GM12891 (cell line): ENCODE measurements around the gene NEGR1.

Experiments used
- DNase-seq: peaks from one replicate; pipeline ENCODE4 v3.0.0; 2011; ENCODE audit warnings: low spot score; ENCODE audit not compliant: insufficient read length
- FAIRE-seq: peaks from 2 replicates; lab custom pipeline; 2011; peaks lifted over from hg19 to GRCh38; lab: Jason Lieb, UNC
- PAX5 ChIP-seq: IDR thresholded peaks from 2 replicates; pipeline ENCODE4 v1.6.1; 2011; ENCODE audit warnings: low read length, moderate library complexity, mild to moderate bottlenecking; ENCODE audit not compliant: insufficient read depth, severe bottlenecking
- POLR2A ChIP-seq: IDR thresholded peaks from 2 replicates; pipeline ENCODE4 v1.6.1; 2011; ENCODE audit warnings: low read depth, low read length, control low read depth
- POLR2AphosphoS5 ChIP-seq: IDR thresholded peaks from 2 replicates; pipeline ENCODE4 v1.6.1; 2011; ENCODE audit warnings: low read depth, low read length, control low read depth
- POU2F2 ChIP-seq: IDR thresholded peaks from 2 replicates; pipeline ENCODE4 v1.6.1; 2011; ENCODE audit warnings: low read depth, mild to moderate bottlenecking, control low read depth, low read length, moderate library complexity
- SPI1 ChIP-seq: IDR thresholded peaks from 2 replicates; pipeline ENCODE4 v1.6.1; 2011; ENCODE audit warnings: low read depth, low read length, control low read depth
- TAF1 ChIP-seq: IDR thresholded peaks from 2 replicates; pipeline ENCODE4 v1.6.1; 2011; ENCODE audit warnings: low read depth, low read length, control low read depth

NEGR1 gene

DNA sequence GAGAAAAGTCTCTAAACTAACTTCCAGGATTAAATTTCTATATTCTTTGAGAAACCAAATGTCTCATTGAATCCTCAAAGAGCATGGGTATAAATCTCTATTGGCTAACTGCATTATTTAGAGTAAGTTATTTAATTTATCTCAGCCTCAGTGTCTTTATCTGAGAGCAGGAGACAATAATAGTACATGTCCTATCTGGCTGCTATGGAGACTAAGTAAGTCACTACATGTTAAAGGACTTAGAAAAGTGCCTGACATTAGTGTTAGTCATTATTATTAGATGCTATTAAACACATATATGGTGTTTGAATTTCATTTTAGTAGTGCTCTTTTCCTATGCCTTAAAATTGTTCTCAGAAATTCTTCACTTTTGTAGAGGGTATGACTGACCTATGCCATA is 505.2 kb downstream of the NEGR1 start:
- no peak for TF ChIP-seq SPI1
- FAIRE-seq (no peak), DNase-seq (no peak)

DNA sequence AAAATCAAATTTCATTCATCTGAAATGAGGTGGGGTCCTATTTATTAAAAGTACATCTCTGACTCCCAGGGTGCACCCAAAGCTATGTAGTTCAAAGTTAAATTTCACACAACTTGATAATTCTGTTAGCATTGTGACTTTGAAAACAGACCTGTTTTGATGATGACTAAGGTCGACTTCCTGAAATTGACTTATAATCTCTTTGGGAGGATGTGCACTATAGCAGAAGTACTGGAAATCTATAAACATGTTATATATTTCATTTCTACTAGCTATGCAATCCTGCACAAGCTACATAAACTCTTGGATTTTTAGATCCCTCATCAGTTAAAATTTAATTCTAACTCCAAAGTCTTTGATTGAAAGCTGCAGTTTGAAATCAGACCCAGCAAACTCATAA is 507.6 kb downstream of the NEGR1 start:
- FAIRE-seq (no peak), DNase-seq (no peak)
- TF ChIP-seq POU2F2 (no peak), POLR2A (no peak), TAF1 (no peak), PAX5 (no peak), SPI1 (no peak), POLR2AphosphoS5 (no peak)

DNA sequence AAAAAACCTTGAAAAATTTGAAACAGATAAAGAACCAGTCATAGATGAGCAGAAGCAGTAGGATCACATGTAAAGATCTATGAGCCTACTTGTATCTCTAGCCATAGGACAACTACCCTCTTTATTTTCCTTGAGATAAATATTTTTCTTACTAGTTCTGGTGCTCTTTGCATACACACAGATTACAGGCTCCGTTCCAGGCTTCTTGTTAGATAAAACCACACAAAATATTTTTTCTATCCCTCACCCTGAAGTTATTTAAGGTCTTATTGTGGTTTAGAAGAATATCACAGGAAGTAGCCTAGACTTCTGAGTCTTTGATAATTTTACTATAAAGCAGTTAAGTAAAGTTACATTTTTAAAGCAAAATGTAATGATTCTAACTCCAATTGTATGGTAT is 512.2 kb downstream of the NEGR1 start:
- DNase-seq (no peak), FAIRE-seq (no peak)
- TF ChIP-seq POU2F2 = no peak
- TF ChIP-seq TAF1 = no peak
- no peak for TF ChIP-seq PAX5
- TF ChIP-seq SPI1 = no peak
- TF ChIP-seq POLR2A = no peak
- TF ChIP-seq POLR2AphosphoS5 = no peak

DNA sequence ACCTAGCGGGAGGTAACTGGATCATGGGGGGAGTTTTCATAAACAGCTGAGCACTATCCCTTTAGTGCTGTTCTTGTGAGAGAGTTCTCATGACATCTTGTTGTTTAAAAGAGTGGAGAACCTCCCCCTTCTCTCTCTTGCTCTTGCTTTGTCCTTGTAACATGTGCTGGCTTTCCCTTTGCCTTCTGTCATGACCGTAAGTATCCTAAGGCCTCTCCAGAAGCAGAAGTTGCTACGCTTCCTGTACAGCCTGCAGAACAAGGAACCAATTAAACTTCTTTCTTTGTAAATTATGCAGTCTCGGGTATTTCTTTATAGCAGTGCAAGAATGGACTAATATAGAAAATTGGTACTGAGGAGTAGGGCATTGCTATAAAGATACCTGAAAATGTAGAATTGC is 515.6 kb downstream of the NEGR1 start:
- TF ChIP-seq POLR2AphosphoS5 = no peak
- no peak for TF ChIP-seq SPI1
- TF ChIP-seq TAF1 = no peak
- no peak for TF ChIP-seq PAX5
- TF ChIP-seq POLR2A = no peak
- no peak for TF ChIP-seq POU2F2
- DNase-seq = no peak
- no peak for FAIRE-seq

DNA sequence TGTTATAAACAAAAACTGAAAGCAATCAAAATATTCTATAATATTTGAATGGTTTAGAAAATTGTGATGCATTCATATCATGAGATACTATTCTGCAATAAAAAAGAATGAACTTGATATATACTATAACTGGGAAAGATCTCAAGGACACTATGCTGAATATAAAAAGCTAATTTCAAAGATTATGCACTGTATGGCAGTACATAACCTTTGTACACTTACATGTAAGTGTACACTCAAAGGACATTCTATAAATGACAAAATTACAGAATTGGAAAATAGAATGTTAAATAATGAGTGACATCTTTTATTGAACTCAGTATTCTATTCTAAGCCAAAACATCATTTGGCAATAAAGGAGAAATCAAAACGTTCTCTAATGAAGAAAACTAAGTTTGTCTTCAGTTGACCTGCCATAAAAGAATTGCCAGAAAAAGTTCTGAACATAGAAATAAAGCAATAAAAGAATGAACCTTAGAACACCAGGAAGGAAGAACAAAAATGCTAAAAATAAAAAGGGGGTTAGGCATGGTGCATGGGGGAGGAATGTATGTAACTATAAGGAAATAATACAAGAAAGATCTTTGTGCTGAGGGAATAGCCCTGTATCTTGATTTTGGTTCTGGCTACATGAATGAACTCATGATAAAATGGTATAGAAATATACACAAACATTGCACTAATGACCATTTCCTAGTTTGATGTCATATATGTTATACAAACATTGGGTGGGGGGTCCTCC is 519.7 kb downstream of the NEGR1 start:
- DNase-seq (no peak), FAIRE-seq (no peak)
- TF ChIP-seq SPI1 (no peak), POU2F2 (no peak), PAX5 (no peak), TAF1 (no peak), POLR2AphosphoS5 (no peak), POLR2A (no peak)

DNA sequence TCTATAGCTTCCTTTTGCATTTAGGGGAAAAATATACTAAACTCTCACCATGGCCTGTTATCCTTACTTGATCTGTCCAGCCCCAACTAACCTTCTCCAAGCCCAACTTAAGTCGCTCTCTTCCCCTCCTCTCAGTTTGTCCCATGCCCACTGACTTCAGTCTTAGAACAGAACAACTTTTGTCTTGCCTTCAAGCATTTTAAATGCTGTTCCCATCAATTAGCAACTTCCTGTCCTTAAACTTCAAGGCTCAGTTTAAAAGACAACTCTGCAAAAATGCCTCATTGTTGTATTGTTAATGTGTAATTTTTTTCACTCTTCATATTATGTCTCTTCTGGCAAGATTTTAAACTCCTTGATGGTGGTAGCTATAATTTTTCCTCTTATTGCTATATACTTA is 526.9 kb downstream of the NEGR1 start:
- no peak for TF ChIP-seq TAF1
- TF ChIP-seq SPI1 = no peak
- TF ChIP-seq POU2F2 = no peak
- no peak for TF ChIP-seq POLR2AphosphoS5
- no peak for TF ChIP-seq POLR2A
- TF ChIP-seq PAX5 = no peak

DNA sequence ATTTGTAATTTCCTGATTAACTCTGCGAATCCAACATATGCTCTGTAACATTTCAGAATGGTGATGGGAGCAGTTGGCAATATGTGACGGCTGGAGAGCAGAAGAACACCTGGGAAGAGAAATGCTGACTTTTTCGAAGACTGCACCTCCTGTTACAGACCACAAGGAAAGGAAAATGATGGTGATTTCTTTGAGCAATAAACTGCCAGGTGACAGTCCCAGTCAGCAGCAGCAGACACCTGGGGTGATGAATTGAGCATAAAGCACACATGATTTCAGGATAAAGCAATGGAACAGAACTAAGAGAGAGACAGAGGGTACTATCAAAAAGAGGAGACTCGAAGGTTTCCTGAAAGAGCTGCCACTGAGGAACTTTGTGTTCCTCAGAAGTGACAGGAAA is 528.6 kb downstream of the NEGR1 start:
- TF ChIP-seq POU2F2 = no peak
- TF ChIP-seq POLR2A = no peak
- FAIRE-seq (no peak), DNase-seq (no peak)

More for the DNA sequence above, 526.9 kb downstream of the NEGR1 start:
- FAIRE-seq (no peak), DNase-seq (no peak)

DNA sequence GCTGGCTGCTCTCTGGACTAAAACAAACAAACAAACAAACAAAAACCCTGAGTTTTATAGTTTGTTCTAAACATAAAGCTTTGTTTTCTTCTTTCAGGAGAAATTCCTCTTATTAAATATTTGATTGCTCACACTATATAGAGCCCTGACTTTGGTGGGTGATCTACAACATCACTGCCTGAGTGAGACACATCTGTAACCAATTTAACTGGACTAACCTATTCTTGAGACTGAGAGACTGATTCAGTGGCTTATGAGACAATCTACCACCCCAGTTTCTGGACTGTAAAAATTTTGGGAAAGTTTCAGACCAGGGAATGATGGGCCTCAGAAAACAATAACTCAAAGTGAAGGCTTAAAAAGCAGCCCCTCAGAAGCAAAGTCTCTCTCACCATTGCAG is 537.0 kb downstream of the NEGR1 start:
- FAIRE-seq = no peak
- DNase-seq = no peak
- TF ChIP-seq POU2F2 (no peak), POLR2A (no peak), SPI1 (no peak), PAX5 (no peak), TAF1 (no peak), POLR2AphosphoS5 (no peak)

DNA sequence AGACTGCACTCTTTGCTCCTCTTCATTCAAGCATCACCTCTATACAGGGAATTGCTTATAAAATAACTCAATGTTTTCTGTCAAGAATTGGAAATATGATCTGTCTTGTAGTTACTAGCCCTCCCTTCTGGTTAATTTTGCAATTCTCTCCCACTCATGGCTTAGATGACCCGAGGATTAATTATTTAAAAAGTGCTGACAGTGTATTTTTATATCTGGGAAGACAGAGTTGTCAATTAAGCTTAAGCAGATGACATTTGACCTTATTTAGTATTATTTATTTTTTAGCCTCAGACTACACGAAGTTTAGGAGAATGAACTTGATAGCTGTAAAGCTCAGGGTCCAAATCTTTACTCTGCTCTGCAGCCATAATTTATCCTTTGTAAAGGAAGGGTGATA is 538.5 kb downstream of the NEGR1 start:
- no peak for DNase-seq
- no peak for FAIRE-seq
- TF ChIP-seq POU2F2 (no peak), POLR2A (no peak), SPI1 (no peak), PAX5 (no peak), POLR2AphosphoS5 (no peak), TAF1 (no peak)

DNA sequence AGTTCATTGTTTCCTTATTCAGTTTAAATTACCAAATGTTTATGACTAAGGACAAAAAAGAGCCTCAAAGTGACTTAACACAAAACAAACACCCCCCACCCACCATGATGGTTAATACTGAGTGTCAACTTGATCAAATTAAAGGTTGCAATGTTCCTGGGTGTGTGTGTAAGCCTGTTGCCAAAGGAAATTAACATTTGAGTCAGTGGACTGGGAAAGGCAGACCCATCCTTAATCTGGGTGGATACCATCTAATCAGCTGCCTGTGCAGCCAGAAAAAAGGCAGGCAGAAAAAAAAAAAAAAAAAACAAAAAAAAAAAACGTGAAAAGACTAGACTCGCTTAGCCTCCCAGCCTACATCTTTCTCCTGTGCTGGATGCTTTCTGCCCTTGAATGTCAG is 543.4 kb downstream of the NEGR1 start:
- TF ChIP-seq SPI1 (no peak), TAF1 (no peak), POLR2AphosphoS5 (no peak), POU2F2 (no peak), PAX5 (no peak), POLR2A (no peak)
- FAIRE-seq (no peak), DNase-seq (no peak)
